Activated CD8-positive, alpha-beta memory T cell treated with anti-CD3 and anti-CD28 coated beads, Interleukin-2, amount 50 U/mL, for 24 hours (primary cell): Measurements from ENCODE around the gene LEO1.

Experiments used
- DNase-seq: peaks from one replicate; pipeline ENCODE4 v3.0.0-alpha.2; 2020; ENCODE audit errors: extremely low read depth

The LEO1 gene

GRCh38 chr15:51971375-51972133, at the start of gene LEO1:
Gene LEO1, minus strand, starts transcription at chr15:51971778. Its CDS starts 33 bp downstream, at chr15:51971745.
- DNase-seq = peak; percentile 79

GRCh38 chr15:52021128-52021671, 49.6 kb upstream of the LEO1 start:
- DNase-seq = peak; percentile 48

GRCh38 chr15:52020221-52021085, 48.9 kb upstream of the LEO1 start:
- no peak for DNase-seq

DNA sequence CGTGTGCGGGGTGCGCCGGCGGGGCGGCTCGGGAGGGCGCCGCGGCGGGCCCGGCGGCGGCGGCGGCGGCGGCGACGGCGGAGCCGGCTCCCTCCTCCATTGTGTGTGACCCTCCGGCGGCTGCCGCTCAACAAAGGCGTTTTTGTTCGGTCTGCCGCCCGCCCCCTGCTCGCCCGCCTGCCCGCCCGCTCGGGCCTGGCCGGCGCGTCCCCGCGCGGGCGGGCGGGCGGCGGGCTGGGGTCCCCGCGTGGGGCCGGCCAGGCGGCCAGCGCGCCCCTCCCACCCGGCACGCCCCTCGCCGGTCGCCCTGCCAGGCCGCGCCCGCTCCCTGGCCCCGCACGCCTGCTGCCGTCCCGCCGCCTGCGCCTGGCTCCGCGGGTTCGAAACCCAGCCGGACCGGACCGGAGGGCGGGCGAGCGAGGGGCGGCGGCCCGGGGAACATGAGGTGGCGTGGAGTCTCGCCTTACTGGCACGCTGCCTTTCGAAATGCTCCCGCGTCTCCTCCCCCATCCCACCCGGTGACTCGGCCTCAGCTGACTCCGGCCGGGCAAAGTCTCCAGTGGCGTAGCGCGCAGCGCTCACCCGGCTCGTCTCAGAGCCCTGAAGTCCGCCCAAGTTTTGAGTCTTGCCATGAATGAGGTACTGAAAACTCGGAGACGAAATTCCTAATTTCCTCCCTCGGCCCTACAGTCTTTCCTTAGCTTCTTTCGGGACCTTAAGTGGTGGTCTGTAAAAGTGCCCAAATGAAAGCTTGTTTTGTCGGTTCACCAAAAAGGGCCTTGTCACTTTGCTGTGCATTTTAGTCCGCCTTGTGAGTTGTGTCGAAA, 48.0 kb upstream of the LEO1 start:
- peak; percentile 37 for DNase-seq

DNA sequence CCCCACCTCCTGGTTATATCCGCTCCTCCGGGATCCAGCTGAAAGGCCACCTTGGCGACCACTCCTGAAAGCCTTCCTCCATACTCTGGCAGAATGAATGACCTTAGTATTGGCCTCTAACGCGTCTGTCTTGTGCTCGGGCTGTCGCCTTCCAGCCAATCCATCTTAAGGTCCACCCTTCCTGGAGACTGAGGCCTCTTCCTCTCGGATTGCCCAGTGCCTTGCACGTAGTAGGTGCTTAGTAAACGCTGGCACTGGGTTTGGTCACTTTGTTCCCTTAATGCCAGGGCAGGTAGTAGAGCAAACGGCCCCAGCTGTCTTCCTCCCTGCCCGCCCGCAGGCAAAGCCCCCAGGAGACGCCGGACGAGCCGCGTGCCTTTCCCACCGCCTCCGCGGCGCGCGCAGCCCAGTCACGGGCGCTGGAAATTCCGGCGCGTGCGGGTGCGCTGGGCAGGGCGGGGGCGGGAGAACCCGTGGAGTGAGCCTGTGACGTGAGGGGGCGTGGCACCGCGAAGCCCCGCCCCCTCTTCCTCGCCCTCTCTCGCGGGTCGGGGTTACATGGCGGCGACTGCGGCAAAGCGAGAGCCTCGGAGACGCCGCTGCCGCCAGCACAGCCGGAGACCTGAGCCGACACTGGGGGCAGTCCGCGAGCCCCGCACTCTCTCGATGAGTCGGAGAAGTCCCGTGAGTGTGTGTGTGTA, 47.3 kb upstream of the LEO1 start, which contains the start of gene MAPK6:
MAPK6 (plus strand) TSS at position 527 of the 701 bp plus-strand sequence. CDS start 27,242 bp downstream, outside the sequence.
- DNase-seq = peak; percentile 71

- DNase-seq = no peak
Measured at GRCh38 chr15:52018244-52018643, 46.7 kb upstream of the LEO1 start.

DNA sequence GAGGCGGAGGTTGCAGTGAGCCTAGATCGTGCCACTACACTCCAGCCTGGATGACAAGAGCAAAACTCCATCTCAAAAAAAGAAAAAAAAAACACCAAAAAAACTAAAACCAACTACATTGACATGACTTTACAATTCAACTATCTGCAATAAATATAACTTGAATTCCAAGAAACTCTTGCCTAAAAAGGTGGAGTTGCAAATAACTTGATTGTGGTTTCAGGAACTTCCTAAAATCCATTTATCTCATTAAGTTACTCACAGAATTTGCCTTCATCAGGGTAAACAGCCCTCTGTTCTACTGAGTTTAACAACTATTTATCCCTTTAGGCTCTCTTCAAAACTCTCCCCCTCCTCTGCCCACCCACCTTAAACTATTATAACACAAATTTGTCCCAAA, 44.7 kb upstream of the LEO1 start:
- no peak for DNase-seq

DNA sequence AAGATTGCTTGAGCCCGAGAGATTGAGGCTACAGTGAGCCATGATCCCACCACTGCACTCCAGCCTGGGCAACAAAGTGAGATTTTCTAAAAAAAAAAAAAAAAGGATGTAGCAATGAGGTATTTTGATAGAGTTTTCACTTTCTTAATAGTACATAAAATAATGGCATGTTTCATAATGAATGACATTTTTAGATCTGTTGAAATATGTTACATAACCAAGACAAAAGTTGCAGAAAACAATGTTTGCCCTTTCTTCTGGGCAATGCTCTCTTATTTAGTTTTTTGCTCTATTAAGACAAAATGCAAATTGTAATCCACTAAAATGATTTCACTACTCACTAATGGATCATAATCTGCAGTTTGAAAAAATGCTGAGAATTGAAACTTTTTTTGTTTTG, 43.0 kb upstream of the LEO1 start:
- no peak for DNase-seq

GRCh38 chr15:52013151-52013791, 41.7 kb upstream of the LEO1 start:
- DNase-seq = no peak

DNA sequence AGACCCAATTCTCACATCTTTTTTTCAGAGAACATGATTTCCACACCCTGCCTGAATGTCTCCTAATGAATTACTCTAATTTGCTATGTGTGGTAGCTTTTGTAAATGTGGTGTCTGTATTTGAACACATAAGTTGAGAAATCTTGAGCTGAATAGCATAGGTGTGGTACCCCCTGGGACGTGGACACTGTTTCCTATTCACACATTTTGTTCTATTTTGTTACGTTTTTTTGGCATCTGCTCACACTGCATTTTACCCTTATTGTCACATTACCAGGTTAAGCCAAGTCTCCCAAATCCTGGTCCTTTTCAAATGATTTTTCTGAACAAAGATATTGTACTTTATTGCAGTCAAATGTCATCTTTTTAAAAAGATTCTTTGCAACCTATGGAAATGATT, 40.6 kb upstream of the LEO1 start:
- no peak for DNase-seq

GRCh38 chr15:52011711-52012144, 40.1 kb upstream of the LEO1 start:
- no peak for DNase-seq

GRCh38 chr15:52010633-52011595, 39.3 kb upstream of the LEO1 start:
- no peak for DNase-seq

- no peak for DNase-seq
Measured at GRCh38 chr15:52008698-52009434, 37.3 kb upstream of the LEO1 start.

GRCh38 chr15:52008359-52008697, 36.8 kb upstream of the LEO1 start:
- no peak for DNase-seq

DNA sequence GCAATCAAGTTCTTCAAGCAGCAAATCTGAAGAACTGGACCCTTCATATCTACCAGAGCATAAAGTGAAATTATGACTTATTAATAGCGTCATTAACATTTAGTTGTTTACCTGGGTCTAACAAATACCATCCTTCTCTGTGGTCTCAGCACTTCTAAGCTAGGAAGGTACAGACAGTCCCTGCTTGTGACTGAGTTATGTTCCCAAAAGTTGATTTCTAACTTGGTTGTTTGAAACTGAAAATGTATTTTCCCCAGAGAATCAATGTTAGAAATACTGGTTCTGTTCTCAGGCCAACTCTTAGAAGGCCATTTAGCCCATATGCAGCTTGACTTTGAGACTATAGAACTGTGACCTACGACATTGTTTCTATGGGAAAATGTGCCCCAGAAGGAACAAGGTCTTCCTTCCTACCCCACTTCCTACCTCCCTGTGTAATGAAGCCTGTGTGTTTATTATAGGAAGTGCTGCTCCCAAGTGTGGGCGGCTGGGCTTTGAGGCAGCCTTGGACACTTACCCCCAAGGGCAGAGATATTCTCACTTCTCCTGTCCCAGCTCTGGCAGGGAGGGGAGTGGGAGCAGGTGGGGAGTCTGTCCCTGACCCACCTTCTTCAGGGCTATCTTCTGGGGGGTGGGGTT, 35.2 kb upstream of the LEO1 start:
- DNase-seq = no peak

DNA sequence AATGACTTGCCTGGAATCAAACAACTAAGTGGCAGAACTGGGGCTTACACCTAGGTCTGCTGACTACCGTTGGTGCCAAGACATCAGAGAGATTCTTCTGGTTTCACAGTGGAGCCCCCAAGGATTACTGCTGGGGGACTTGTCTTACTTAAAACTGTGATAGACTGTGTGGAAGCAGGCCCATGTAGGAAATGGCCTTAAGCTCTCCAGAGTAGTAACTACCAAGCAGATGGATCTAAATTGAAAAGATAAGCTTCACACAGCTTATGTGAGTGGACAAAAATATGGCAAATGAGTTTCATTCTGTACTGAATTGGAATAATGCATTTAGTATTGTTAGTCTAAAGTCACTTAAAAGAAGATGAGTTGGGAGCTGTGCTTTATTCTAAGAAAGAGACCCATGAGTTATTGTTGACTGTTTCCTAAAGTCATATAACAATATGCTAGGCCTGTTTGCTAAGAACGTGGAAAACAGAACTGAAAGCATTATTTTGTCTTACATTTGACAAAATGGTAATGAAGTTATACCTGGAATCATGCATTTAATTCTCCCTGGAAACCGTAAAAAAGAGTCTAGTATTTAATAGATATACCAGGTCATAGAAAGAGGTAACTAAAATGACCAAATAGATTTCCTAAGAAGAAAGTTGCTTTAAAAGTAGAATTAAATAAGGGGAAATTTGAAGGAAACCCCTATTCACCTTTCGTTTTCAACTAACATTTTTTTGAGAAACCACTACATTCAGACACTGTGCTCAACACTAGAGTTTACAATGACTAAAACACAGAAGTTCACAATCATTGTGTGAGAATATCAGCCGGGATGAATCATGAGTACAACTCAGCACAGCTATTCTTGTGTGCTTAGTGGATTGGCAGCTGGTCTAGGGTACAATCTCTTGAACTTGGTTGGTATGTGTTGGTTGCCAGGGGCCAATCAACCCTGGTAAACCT, 34.4 kb upstream of the LEO1 start:
- no peak for DNase-seq

GRCh38 chr15:52004806-52005205, 33.2 kb upstream of the LEO1 start:
- no peak for DNase-seq
